ENCODE data around the gene AIFM1. TPM values are rescaled to one million over a fixed set of nuclear protein-coding genes. Genes with fewer than 3 reads are reported as not detected.

Gene AIFM1
- polyA plus RNA-seq, 1 of the 3 experiments (the other 2 are of a cell fraction) = 49.8 TPM

DNA sequence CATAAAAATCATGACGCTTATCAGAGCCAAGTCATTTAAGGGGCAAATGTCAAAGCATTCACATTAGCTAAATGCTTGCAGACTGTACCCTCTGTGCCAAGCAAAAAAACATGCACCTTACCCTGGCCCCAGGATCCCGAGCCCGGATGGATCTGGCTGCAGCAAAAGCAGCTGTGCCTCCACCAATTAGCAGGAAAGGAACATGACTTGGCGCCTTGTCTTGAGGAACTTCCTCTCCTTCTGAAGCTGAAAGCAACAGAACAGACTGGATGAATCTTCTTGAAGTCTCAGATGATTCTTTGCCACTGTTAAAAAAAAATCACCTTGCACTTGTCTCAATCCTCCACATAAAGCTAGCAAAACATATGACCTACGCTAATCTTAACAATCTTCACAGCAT, 18.0 kb downstream of the AIFM1 start:
- CTCF ChIA-PET = interaction anchor here (1.6 to 1.7 kb wide), 2 partner anchors 44 to 68 kb away, joined by 6 read pairs; no protein-coding TSS in a partner anchor
- H3K79me2 ChIP-seq (ENCODE audit: insufficient read depth) = no peaks in the 10 kb centered on the region
- H3K4me2 ChIP-seq = no peak overlapping the region
- H3K36me3 ChIP-seq (replicated peaks in 1 of 2; ENCODE audit: control insufficient read depth in 1 of 2, insufficient read depth in 2 of 2, low read length in 1 of 2) = peaks cover 20 to 32% of the 10 kb centered on the region in 2 experiments
- no peaks in the 10 kb centered on the region for H3K27me3 ChIP-seq (ENCODE audit: insufficient read depth)
- no peak overlapping the region for H3K9ac ChIP-seq
- no peaks in the 10 kb centered on the region for H3K9me2 ChIP-seq
- no peak overlapping the region for H3K27ac ChIP-seq (ENCODE audit: low read depth in 2 of 2, low read length in 1 of 2)
- no peaks in the 10 kb centered on the region for H3K9me3 ChIP-seq
- POLR2A ChIA-PET = no interaction called here
- TF ChIP-seq, protein P1, sequence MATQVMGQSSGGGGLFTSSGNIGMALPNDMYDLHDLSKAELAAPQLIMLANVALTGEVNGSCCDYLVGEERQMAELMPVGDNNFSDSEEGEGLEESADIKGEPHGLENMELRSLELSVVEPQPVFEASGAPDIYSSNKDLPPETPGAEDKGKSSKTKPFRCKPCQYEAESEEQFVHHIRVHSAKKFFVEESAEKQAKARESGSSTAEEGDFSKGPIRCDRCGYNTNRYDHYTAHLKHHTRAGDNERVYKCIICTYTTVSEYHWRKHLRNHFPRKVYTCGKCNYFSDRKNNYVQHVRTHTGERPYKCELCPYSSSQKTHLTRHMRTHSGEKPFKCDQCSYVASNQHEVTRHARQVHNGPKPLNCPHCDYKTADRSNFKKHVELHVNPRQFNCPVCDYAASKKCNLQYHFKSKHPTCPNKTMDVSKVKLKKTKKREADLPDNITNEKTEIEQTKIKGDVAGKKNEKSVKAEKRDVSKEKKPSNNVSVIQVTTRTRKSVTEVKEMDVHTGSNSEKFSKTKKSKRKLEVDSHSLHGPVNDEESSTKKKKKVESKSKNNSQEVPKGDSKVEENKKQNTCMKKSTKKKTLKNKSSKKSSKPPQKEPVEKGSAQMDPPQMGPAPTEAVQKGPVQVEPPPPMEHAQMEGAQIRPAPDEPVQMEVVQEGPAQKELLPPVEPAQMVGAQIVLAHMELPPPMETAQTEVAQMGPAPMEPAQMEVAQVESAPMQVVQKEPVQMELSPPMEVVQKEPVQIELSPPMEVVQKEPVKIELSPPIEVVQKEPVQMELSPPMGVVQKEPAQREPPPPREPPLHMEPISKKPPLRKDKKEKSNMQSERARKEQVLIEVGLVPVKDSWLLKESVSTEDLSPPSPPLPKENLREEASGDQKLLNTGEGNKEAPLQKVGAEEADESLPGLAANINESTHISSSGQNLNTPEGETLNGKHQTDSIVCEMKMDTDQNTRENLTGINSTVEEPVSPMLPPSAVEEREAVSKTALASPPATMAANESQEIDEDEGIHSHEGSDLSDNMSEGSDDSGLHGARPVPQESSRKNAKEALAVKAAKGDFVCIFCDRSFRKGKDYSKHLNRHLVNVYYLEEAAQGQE (IDR thresholded peaks at IDR 0.05; ENCODE audit: low read depth, low read length) = no peak
- TF ChIP-seq NRF1 (IDR thresholded peaks at IDR 0.05; ENCODE audit: low read depth, low read length) (no peak), EP300 (IDR thresholded peaks at IDR 0.05; ENCODE audit: borderline replicate concordance in 1 of 2, low read depth in 1 of 2, low read length in 1 of 2) (no peak), TCF12 (IDR thresholded peaks at IDR 0.05) (no peak)
- no peak for DNase-seq
- WGBS (ENCODE audit: low lambda C conversion rate) = 94% methylated on average over 5 of the region's 5 CpGs
- no peaks in the 10 kb centered on the region for H3F3A ChIP-seq (replicated peaks; ENCODE audit: insufficient read depth)
- H4K20me1 ChIP-seq (ENCODE audit: insufficient read depth) = no peaks in the 10 kb centered on the region
- H2AFZ ChIP-seq (ENCODE audit: low read depth) = no peak overlapping the region
- no peak overlapping the region for H3K4me3 ChIP-seq (ENCODE audit: low read depth in 2 of 2, low read length in 1 of 2)
- no peaks in the 10 kb centered on the region for H3K4me1 ChIP-seq (ENCODE audit: control insufficient read depth in 1 of 2, insufficient read depth in 2 of 2, low read depth in 1 of 2, low read length in 1 of 2)

DNA sequence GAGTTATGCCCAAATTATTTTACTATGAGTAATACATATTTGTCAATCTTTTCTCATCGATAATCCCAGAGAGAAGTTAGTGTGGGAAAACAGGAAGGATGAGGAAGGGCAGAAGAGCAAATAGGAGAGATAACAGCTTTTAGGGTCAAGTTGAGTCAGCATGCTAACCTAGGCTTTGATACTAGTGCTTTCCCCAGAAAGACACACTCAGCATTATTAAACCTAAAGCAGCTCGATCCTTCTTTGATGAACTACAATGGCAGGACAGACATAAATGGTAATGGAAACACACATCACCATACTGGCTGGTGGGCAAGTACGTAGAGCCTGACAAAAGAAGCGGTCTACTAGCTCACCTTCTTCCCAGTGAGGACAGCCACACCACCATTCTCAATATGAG, 20.5 kb downstream of the AIFM1 start:
- WGBS (ENCODE audit: low lambda C conversion rate) = 84% methylated on average over 4 of the region's 4 CpGs
- H3K4me1 ChIP-seq (ENCODE audit: control insufficient read depth in 1 of 2, insufficient read depth in 2 of 2, low read depth in 1 of 2, low read length in 1 of 2) = no peaks in the 10 kb centered on the region
- no peaks in the 10 kb centered on the region for H3K27me3 ChIP-seq (ENCODE audit: insufficient read depth)
- H3K4me3 ChIP-seq (ENCODE audit: low read depth in 2 of 2, low read length in 1 of 2) = no peak overlapping the region
- H3K9me2 ChIP-seq = no peaks in the 10 kb centered on the region
- no peaks in the 10 kb centered on the region for H3F3A ChIP-seq (replicated peaks; ENCODE audit: insufficient read depth)
- no peaks in the 10 kb centered on the region for H3K9me3 ChIP-seq
- ChIA-PET CTCF (interaction anchor here (0.7 to 1.0 kb wide), 4 partner anchors 24 to 219 kb away, joined by 3 to 4 read pairs (median 3); partner anchors contain the start of gene RAB33A), POLR2A (no interaction called here)
- no peaks in the 10 kb centered on the region for H3K79me2 ChIP-seq (ENCODE audit: insufficient read depth)
- no peak overlapping the region for H3K9ac ChIP-seq
- no peak overlapping the region for H3K27ac ChIP-seq (ENCODE audit: low read depth in 2 of 2, low read length in 1 of 2)
- DNase-seq = no peak
- H4K20me1 ChIP-seq (ENCODE audit: insufficient read depth) = no peaks in the 10 kb centered on the region
- H2AFZ ChIP-seq (ENCODE audit: low read depth) = no peak overlapping the region
- TF ChIP-seq, protein P2, sequence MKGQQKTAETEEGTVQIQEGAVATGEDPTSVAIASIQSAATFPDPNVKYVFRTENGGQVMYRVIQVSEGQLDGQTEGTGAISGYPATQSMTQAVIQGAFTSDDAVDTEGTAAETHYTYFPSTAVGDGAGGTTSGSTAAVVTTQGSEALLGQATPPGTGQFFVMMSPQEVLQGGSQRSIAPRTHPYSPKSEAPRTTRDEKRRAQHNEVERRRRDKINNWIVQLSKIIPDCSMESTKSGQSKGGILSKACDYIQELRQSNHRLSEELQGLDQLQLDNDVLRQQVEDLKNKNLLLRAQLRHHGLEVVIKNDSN (IDR thresholded peaks at IDR 0.05; ENCODE audit: borderline replicate concordance, low read depth) = no peak
- TF ChIP-seq, protein P3, sequence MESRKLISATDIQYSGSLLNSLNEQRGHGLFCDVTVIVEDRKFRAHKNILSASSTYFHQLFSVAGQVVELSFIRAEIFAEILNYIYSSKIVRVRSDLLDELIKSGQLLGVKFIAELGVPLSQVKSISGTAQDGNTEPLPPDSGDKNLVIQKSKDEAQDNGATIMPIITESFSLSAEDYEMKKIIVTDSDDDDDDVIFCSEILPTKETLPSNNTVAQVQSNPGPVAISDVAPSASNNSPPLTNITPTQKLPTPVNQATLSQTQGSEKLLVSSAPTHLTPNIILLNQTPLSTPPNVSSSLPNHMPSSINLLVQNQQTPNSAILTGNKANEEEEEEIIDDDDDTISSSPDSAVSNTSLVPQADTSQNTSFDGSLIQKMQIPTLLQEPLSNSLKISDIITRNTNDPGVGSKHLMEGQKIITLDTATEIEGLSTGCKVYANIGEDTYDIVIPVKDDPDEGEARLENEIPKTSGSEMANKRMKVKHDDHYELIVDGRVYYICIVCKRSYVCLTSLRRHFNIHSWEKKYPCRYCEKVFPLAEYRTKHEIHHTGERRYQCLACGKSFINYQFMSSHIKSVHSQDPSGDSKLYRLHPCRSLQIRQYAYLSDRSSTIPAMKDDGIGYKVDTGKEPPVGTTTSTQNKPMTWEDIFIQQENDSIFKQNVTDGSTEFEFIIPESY (IDR thresholded peaks at IDR 0.05; ENCODE audit: borderline replicate concordance, low read depth) = no peak
- TF ChIP-seq SIN3A (IDR thresholded peaks at IDR 0.05; ENCODE audit: borderline replicate concordance, low read depth, low read length) (no peak), POLR2AphosphoS5 (IDR thresholded peaks at IDR 0.05; ENCODE audit: low read depth, low read length) (no peak), TCF12 (IDR thresholded peaks at IDR 0.05) (no peak), SMC3 (IDR thresholded peaks at IDR 0.05; ENCODE audit: low read depth, low read length) (no peak), RFX5 (IDR thresholded peaks at IDR 0.05; ENCODE audit: low read length) (no peak), GATA2 (CRISPR knock-in tag; IDR thresholded peaks at IDR 0.05) (no peak), FOSL2 (IDR thresholded peaks at IDR 0.05; ENCODE audit: borderline replicate concordance, low read depth) (no peak), GABPA (IDR thresholded peaks at IDR 0.05; ENCODE audit: low read depth) (no peak), TAF1 (IDR thresholded peaks at IDR 0.05; ENCODE audit: borderline replicate concordance, low read depth, low read length) (no peak), NFIC (IDR thresholded peaks at IDR 0.05; ENCODE audit: borderline replicate concordance) (no peak)
- TF ChIP-seq, protein P4, sequence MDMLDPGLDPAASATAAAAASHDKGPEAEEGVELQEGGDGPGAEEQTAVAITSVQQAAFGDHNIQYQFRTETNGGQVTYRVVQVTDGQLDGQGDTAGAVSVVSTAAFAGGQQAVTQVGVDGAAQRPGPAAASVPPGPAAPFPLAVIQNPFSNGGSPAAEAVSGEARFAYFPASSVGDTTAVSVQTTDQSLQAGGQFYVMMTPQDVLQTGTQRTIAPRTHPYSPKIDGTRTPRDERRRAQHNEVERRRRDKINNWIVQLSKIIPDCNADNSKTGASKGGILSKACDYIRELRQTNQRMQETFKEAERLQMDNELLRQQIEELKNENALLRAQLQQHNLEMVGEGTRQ (IDR thresholded peaks at IDR 0.05; ENCODE audit: borderline replicate concordance, low read depth, low read length) = no peak
- TF ChIP-seq, protein P5, sequence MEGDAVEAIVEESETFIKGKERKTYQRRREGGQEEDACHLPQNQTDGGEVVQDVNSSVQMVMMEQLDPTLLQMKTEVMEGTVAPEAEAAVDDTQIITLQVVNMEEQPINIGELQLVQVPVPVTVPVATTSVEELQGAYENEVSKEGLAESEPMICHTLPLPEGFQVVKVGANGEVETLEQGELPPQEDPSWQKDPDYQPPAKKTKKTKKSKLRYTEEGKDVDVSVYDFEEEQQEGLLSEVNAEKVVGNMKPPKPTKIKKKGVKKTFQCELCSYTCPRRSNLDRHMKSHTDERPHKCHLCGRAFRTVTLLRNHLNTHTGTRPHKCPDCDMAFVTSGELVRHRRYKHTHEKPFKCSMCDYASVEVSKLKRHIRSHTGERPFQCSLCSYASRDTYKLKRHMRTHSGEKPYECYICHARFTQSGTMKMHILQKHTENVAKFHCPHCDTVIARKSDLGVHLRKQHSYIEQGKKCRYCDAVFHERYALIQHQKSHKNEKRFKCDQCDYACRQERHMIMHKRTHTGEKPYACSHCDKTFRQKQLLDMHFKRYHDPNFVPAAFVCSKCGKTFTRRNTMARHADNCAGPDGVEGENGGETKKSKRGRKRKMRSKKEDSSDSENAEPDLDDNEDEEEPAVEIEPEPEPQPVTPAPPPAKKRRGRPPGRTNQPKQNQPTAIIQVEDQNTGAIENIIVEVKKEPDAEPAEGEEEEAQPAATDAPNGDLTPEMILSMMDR (IDR thresholded peaks at IDR 0.05) = no peak
- H3K36me3 ChIP-seq (replicated peaks in 1 of 2; ENCODE audit: control insufficient read depth in 1 of 2, insufficient read depth in 2 of 2, low read length in 1 of 2) = peaks cover 20 to 47% of the 10 kb centered on the region in 2 experiments
- H3K4me2 ChIP-seq = no peak overlapping the region
